Medulla oblongata (tissue), 1 donor: ENCODE measurements around the gene ENO4.

Experiments used
- DNase-seq: peaks from one replicate; pipeline ENCODE4 v3.0.0-alpha.2; 2015; ENCODE audit errors: extremely low spot score

The ENO4 gene

GRCh38 chr10:116868198-116868676 lies 18.9 kb downstream of the ENO4 start:
- DNase-seq, result no peak

- no peak for DNase-seq
Observed at GRCh38 chr10:116868722-116869121, 19.4 kb downstream of the ENO4 start.

GRCh38 chr10:116870949-116871348 lies 21.6 kb downstream of the ENO4 start:
- DNase-seq, result no peak

GRCh38 chr10:116873134-116873533 lies 23.8 kb downstream of the ENO4 start:
- no peak for DNase-seq

- no peak for DNase-seq
Observed at GRCh38 chr10:116875897-116876296, 26.6 kb downstream of the ENO4 start.

- no peak for DNase-seq
Observed at GRCh38 chr10:116877391-116877790, 28.1 kb downstream of the ENO4 start.

GRCh38 chr10:116878123-116878522 lies 28.8 kb downstream of the ENO4 start:
- no peak for DNase-seq

GRCh38 chr10:116879817-116880216 lies 30.5 kb downstream of the ENO4 start:
- DNase-seq, result no peak

- peak; percentile 71 for DNase-seq
Observed at GRCh38 chr10:116880716-116881482, 31.6 kb downstream of the ENO4 start.

- DNase-seq, result no peak
Observed at GRCh38 chr10:116882639-116883038, 33.3 kb downstream of the ENO4 start.

GRCh38 chr10:116886772-116887171 lies 37.5 kb downstream of the ENO4 start:
- no peak for DNase-seq

GRCh38 chr10:116888380-116889055 lies 39.2 kb downstream of the ENO4 start:
- no peak for DNase-seq

- no peak for DNase-seq
Observed at GRCh38 chr10:116889066-116889465, 39.8 kb downstream of the ENO4 start.

GRCh38 chr10:116891208-116891607 lies 41.9 kb downstream of the ENO4 start:
- peak; percentile 72 for DNase-seq

- no peak for DNase-seq
Observed at GRCh38 chr10:116892907-116893685, 43.8 kb downstream of the ENO4 start.

- DNase-seq, result no peak
Observed at GRCh38 chr10:116893686-116894037, 44.4 kb downstream of the ENO4 start.

GRCh38 chr10:116899626-116900025 lies 50.3 kb downstream of the ENO4 start:
- DNase-seq, result no peak

GRCh38 chr10:116905845-116906210 lies 56.5 kb downstream of the ENO4 start:
- DNase-seq, result no peak

- DNase-seq, result no peak
Observed at GRCh38 chr10:116907245-116907987, 58.1 kb downstream of the ENO4 start.

GRCh38 chr10:116909307-116909706 lies 60.0 kb downstream of the ENO4 start:
- DNase-seq, result no peak

- peak; percentile 48 for DNase-seq
Observed at GRCh38 chr10:116910910-116911309, 61.6 kb downstream of the ENO4 start.

- DNase-seq, result no peak
Observed at GRCh38 chr10:116912162-116912561, 62.9 kb downstream of the ENO4 start.
